IgD-negative memory B cell (primary cell): ENCODE data around the gene RGL3. TPM values are rescaled to one million over a fixed set of nuclear protein-coding genes. Genes with fewer than 3 reads are reported as not detected.
"Not testable (repeated sequence)": the region's sequence is repeated elsewhere in the genome, so short reads cannot be mapped to it uniquely, and the experiment has no call there.

Source experiments
- H3K27ac Mint-ChIP-seq, 3 donors: one replicate each; pipeline ENCODE4 v1.8.0; 2020 to 2022; ENCODE audit warnings: mild to moderate bottlenecking in 3 of 3, mixed read lengths in 3 of 3, moderate library complexity in 1 of 3
- H3K27me3 Mint-ChIP-seq: one replicate; pipeline ENCODE4 v1.8.0; 2021; ENCODE audit warnings: mixed read lengths
- H3K36me3 Mint-ChIP-seq: one replicate; pipeline ENCODE4 v1.8.0; 2020; ENCODE audit warnings: mild to moderate bottlenecking, mixed read lengths
- H3K4me1 Mint-ChIP-seq, 3 donors: one replicate each; pipeline ENCODE4 v1.8.0; 2020 to 2022; ENCODE audit warnings: mixed read lengths in 3 of 3, mild to moderate bottlenecking in 1 of 3
- H3K4me3 Mint-ChIP-seq, 4 donors: one replicate each; pipeline ENCODE4 v1.8.0; 2020 to 2022; ENCODE audit warnings: mild to moderate bottlenecking in 4 of 4, mixed read lengths in 4 of 4, moderate library complexity in 3 of 4
- H3K9me3 Mint-ChIP-seq, 3 donors: one replicate each; pipeline ENCODE4 v1.8.0; 2020 to 2021; ENCODE audit warnings: mixed read lengths in 3 of 3, mild to moderate bottlenecking in 1 of 3
- polyA plus RNA-seq: library from polyadenylated mRNA; unstranded; fragments of 300-500 nt; fragmentation: Illumina TruSeq; gene quantifications from one replicate; pipeline ENCODE4 v1.2.3, GENCODE V29; 2021

The RGL3 gene
- polyA plus RNA-seq, 1 donor from 2014 or later, result 2.4 TPM

DNA sequence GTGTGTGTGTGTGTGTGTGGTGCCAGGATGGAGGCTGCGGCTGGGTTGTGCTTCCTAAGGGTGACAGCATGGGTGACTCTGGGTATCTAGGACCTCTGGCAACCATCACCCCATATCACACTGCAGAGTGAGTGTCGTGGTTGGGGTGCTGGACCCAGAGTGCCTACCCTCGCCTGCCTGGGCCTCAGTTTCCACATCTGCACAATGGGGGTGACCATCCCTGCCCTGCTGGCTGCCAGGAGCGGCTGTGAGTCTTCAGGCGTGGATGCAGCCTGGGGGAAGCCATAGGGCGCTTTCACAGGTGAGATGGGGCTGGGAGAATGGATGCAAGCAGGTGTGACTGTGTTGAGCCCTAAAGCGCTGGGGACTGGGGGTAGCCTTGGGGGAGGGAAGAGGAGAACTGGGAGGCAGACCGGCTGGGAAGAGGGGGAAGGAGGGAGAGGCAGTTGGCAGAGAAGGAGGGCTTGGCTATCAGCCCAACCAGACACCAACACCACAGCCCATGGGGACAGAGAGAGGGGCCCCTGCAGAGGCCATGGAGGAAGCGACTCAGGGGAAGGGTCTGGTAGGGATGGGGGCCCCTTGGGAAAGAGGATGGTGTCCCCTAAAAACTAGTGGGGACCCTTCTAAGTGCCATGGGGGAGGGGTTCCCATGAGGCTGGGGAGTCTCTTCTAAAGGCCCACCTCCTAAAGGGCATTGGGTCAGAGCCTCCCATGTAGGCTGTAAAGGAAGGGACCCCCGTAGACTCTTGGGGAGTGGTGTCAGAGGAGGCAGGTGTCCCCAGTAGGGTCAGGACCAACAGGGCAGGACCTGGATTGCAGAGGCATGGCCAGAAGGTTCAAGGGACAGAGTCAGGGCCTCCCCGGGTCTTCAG is 62.2 kb downstream of the RGL3 start:
- peak overlapping the region in 1 of 4 donors; percentile 49 for H3K4me3 Mint-ChIP-seq
- H3K27me3 Mint-ChIP-seq, result peaks cover 8% of the 10 kb centered on the region
- H3K27ac Mint-ChIP-seq, result no peak overlapping the region
- peaks cover 0 to 9% (median 4%) of the 10 kb centered on the region in 3 donors for H3K4me1 Mint-ChIP-seq
- H3K9me3 Mint-ChIP-seq, result no peaks in the 10 kb centered on the region
- H3K36me3 Mint-ChIP-seq, result no peaks in the 10 kb centered on the region

- Mint-ChIP-seq H3K36me3 (no peaks in the 10 kb centered on the region), H3K4me3 (peak overlapping the region in 3 of 4 donors; percentile 47 to 69 (median 59)), H3K9me3 (no peaks in the 10 kb centered on the region), H3K27ac (peak overlapping the region in 1 of 3 donors; percentile 94), H3K27me3 (peaks cover 8% of the 10 kb centered on the region), H3K4me1 (peaks cover 0 to 9% (median 4%) of the 10 kb centered on the region in 3 donors)
Measured at GRCh38 chr19:11356074-11356397, 63.1 kb downstream of the RGL3 start.

- H3K9me3 Mint-ChIP-seq, result no peaks in the 10 kb centered on the region
- H3K4me3 Mint-ChIP-seq, result peak within 1 kb of the TSS; percentile 14 to 74 (median 53)
- peaks cover 0 to 9% (median 4%) of the 10 kb centered on the region in 3 donors for H3K4me1 Mint-ChIP-seq
- H3K36me3 Mint-ChIP-seq, result no peaks in the 10 kb centered on the region
- peak within 1 kb of the TSS in 1 of 3 donors; percentile 94 for H3K27ac Mint-ChIP-seq
- peaks cover 8% of the 10 kb centered on the region for H3K27me3 Mint-ChIP-seq
Measured at GRCh38 chr19:11355160-11356073, 63.7 kb downstream of the RGL3 start, which contains the start of gene PLPPR2. PLPPR2 (plus strand) TSS chr19:11355432; CDS start chr19:11357674, 2,242 bp downstream.

GRCh38 chr19:11354102-11354501 is 65.0 kb downstream of the RGL3 start:
- not testable (repeated sequence) for H3K27me3 Mint-ChIP-seq, H3K36me3 Mint-ChIP-seq, H3K27ac Mint-ChIP-seq, H3K9me3 Mint-ChIP-seq, H3K4me1 Mint-ChIP-seq
- peak overlapping the region in 1 of 4 donors; percentile 14 for H3K4me3 Mint-ChIP-seq

GRCh38 chr19:11349171-11349570 is 69.9 kb downstream of the RGL3 start:
- Mint-ChIP-seq H3K4me1 (peaks cover 11 to 20% (median 19%) of the 10 kb centered on the region in 3 donors), H3K27ac (peak overlapping the region in 1 of 3 donors; percentile 59), H3K27me3 (no peaks in the 10 kb centered on the region)

DNA sequence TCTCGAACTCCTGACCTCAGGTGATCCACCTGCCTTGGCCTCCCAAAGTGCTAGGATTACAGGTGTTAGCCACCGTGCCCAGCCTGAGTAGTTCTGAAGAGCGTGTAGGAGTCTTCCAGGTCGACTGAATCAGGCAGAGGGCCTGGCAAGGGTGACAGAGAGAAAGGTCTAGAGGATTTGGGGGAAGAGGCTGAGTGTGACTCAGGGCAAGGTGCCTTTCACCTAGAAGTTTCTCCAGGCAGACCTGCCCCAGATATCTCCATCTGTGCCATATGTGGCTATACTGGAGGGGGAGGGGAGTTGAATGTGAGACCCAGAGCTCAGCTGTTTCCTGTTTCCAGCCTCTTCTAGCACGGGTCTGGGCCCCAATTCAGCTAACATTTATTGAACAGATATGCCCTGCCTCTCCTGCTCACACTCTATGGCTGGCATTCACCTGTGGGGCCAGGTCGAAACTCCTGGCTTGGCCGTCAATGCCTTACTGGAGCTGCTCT is 71.5 kb downstream of the RGL3 start:
- Mint-ChIP-seq H3K27me3 (no peaks in the 10 kb centered on the region), H3K9me3 (peaks cover 0 to 2% (median 0%) of the 10 kb centered on the region in 3 donors), H3K27ac (peak overlapping the region in 2 of 3 donors; percentile 79 to 93), H3K4me3 (peak overlapping the region; percentile 89 to 100 (median 98)), H3K4me1 (peaks cover 11 to 20% (median 19%) of the 10 kb centered on the region in 3 donors), H3K36me3 (peaks cover 4% of the 10 kb centered on the region)

More at GRCh38 chr19:11349171-11349570, 69.9 kb downstream of the RGL3 start:
- H3K9me3 Mint-ChIP-seq, result peaks cover 0 to 2% (median 0%) of the 10 kb centered on the region in 3 donors
- H3K36me3 Mint-ChIP-seq, result peaks cover 4% of the 10 kb centered on the region
- H3K4me3 Mint-ChIP-seq, result peak overlapping the region in 2 of 4 donors; percentile 56 to 77

- peaks cover 0 to 2% (median 0%) of the 10 kb centered on the region in 3 donors for H3K9me3 Mint-ChIP-seq
- H3K4me3 Mint-ChIP-seq, result peak within 1 kb of the TSS; percentile 89 to 100 (median 98)
- peak within 1 kb of the TSS; percentile 79 to 95 (median 93) for H3K27ac Mint-ChIP-seq
- peaks cover 11 to 20% (median 19%) of the 10 kb centered on the region in 3 donors for H3K4me1 Mint-ChIP-seq
- H3K36me3 Mint-ChIP-seq, result peaks cover 4% of the 10 kb centered on the region
- H3K27me3 Mint-ChIP-seq, result no peaks in the 10 kb centered on the region
Measured at GRCh38 chr19:11346104-11346940, 72.8 kb downstream of the RGL3 start, which contains the start of the genes CCDC159 and TMEM205. CCDC159 (plus strand) TSS chr19:11346519; CDS start chr19:11346607, 88 bp downstream. TMEM205 (minus strand) TSS chr19:11346268; CDS start chr19:11345619, 649 bp downstream.

GRCh38 chr19:11345122-11345803 is 73.9 kb downstream of the RGL3 start:
- Mint-ChIP-seq H3K9me3 (peaks cover 0 to 2% (median 0%) of the 10 kb centered on the region in 3 donors), H3K27me3 (no peaks in the 10 kb centered on the region), H3K27ac (peak overlapping the region; percentile 79 to 85 (median 81)), H3K4me3 (peak overlapping the region; percentile 89 to 100 (median 98)), H3K4me1 (peaks cover 11 to 21% (median 20%) of the 10 kb centered on the region in 3 donors), H3K36me3 (peaks cover 4% of the 10 kb centered on the region)

Other genes with a start within 250 kb of the RGL3 start
- gene KANK2, start 221.8 kb downstream of the RGL3 start, polyA plus RNA-seq, result not detected
- not detected for gene ANGPTL8, start 179.7 kb downstream of the RGL3 start, polyA plus RNA-seq
- gene DOCK6, start 156.8 kb downstream of the RGL3 start, polyA plus RNA-seq, result 1.6 TPM
- gene TSPAN16, start 123.2 kb downstream of the RGL3 start, polyA plus RNA-seq, result not detected
- gene RAB3D, start 79.7 kb downstream of the RGL3 start, polyA plus RNA-seq, result 2.7 TPM
- 101 TPM for gene TMEM205, start 73.0 kb downstream of the RGL3 start, polyA plus RNA-seq
- 24.1 TPM for gene CCDC159, start 72.8 kb downstream of the RGL3 start, polyA plus RNA-seq
- 1.9 TPM for gene PLPPR2, start 63.9 kb downstream of the RGL3 start, polyA plus RNA-seq
- 6.4 TPM for gene SWSAP1, start 44.6 kb downstream of the RGL3 start, polyA plus RNA-seq
- gene EPOR, start 35.0 kb downstream of the RGL3 start, polyA plus RNA-seq, result 8.1 TPM
- gene ODAD3, start 15.8 kb upstream of the RGL3 start, polyA plus RNA-seq, result 0.89 TPM
- 77.5 TPM for gene PRKCSH, start 16.3 kb upstream of the RGL3 start, polyA plus RNA-seq
- gene ELAVL3, start 61.7 kb upstream of the RGL3 start, polyA plus RNA-seq, result not detected
- gene ZNF653, start 86.5 kb upstream of the RGL3 start, polyA plus RNA-seq, result 4.3 TPM
- gene ECSIT, start 109.8 kb upstream of the RGL3 start, polyA plus RNA-seq, result 38.7 TPM
- not detected for gene CNN1, start 119.5 kb upstream of the RGL3 start, polyA plus RNA-seq
- 183 TPM for gene ELOF1, start 139.9 kb upstream of the RGL3 start, polyA plus RNA-seq
- gene ACP5, start 158.3 kb upstream of the RGL3 start, polyA plus RNA-seq, result 109 TPM
- gene ZNF627, start 178.2 kb upstream of the RGL3 start, polyA plus RNA-seq, result 7.7 TPM